CD4-positive, alpha-beta memory T cell (primary cell): ENCODE measurements around the gene DYSF. TPM values are rescaled to one million over a fixed set of nuclear protein-coding genes. Genes with fewer than 3 reads are reported as not detected.

ENCODE experiments used
- CTCF ChIA-PET: fragments of 350-600 bp; sonication (Branson Sonifier 250); formaldehyde crosslinking; loops from one replicate; lab custom pipeline; 2021; ENCODE audit warnings: inconsistent platforms; ENCODE audit not compliant: partially characterized antibody; lab: Charles Lee
- POLR2A ChIA-PET: fragments of 350-600 bp; sonication (Branson Sonifier 250); formaldehyde crosslinking; loops from one replicate; lab custom pipeline; 2021; ENCODE audit not compliant: partially characterized antibody; lab: Charles Lee
- DNase-seq, 5 donors: peaks; one replicate each; pipeline versions ENCODE4 v3.0.0 to v3.0.0-alpha.2; 2020 to 2022; ENCODE audit warnings: mixed read lengths in 1 of 5
- H3K27ac ChIP-seq: one replicate; pipeline ENCODE4 v1.7.0; 2013; ENCODE audit warnings: low read depth, low read length
- H3K27me3 ChIP-seq: 2 replicates; pipeline ENCODE4 v1.7.0; 2013; ENCODE audit warnings: mild to moderate bottlenecking, low read length, moderate library complexity; ENCODE audit not compliant: insufficient read depth
- H3K36me3 ChIP-seq: 2 replicates; pipeline ENCODE4 v1.7.0; 2013; ENCODE audit warnings: mild to moderate bottlenecking, low read length, moderate library complexity; ENCODE audit not compliant: insufficient read depth
- H3K4me1 ChIP-seq: 2 replicates; pipeline ENCODE4 v1.7.0; 2013; ENCODE audit warnings: mild to moderate bottlenecking, low read length, moderate library complexity; ENCODE audit not compliant: insufficient read depth
- H3K4me3 ChIP-seq, 2 donors: one replicate each; pipeline ENCODE4 v1.7.0; 2013; ENCODE audit warnings: low read length in 2 of 2, mild to moderate bottlenecking in 1 of 2
- H3K9me3 ChIP-seq, 2 donors: one replicate each; pipeline ENCODE4 v1.7.0; 2013; ENCODE audit warnings: low read length in 2 of 2, control low read depth in 1 of 2; ENCODE audit not compliant: control insufficient read depth in 1 of 2
- H3K27ac Mint-ChIP-seq, 7 donors: one replicate each; pipeline ENCODE4 v1.8.0; 2020 to 2021; ENCODE audit warnings: mixed read lengths in 7 of 7, mild to moderate bottlenecking in 6 of 7, inconsistent platforms in 3 of 7, moderate library complexity in 3 of 7
- H3K27me3 Mint-ChIP-seq, 2 donors: one replicate each; pipeline ENCODE4 v1.8.0; 2020 to 2021; ENCODE audit warnings: mixed read lengths in 2 of 2
- H3K36me3 Mint-ChIP-seq, 2 donors: one replicate each; pipeline ENCODE4 v1.8.0; 2020 to 2021; ENCODE audit warnings: mixed read lengths in 2 of 2, inconsistent platforms in 1 of 2, mild to moderate bottlenecking in 1 of 2
- H3K4me1 Mint-ChIP-seq, 4 donors: one replicate each; pipeline ENCODE4 v1.8.0; 2020 to 2021; ENCODE audit warnings: mixed read lengths in 4 of 4, mild to moderate bottlenecking in 1 of 4
- H3K4me3 Mint-ChIP-seq, 8 donors: one replicate each; pipeline ENCODE4 v1.8.0; 2020 to 2021; ENCODE audit warnings: mixed read lengths in 8 of 8, mild to moderate bottlenecking in 7 of 8, moderate library complexity in 6 of 8, inconsistent platforms in 3 of 8
- H3K9me3 Mint-ChIP-seq, 8 donors: one replicate each; pipeline ENCODE4 v1.8.0; 2020 to 2021; ENCODE audit warnings: mixed read lengths in 8 of 8, mild to moderate bottlenecking in 5 of 8, inconsistent platforms in 3 of 8, moderate library complexity in 1 of 8
- intact Hi-C: fragments of 100-400 bp; cut with micrococcal nuclease; formaldehyde crosslinking; loops from one replicate; pipeline ENCODE4 v1.15.1; 2023
- polyA plus RNA-seq, 2 donors: library from polyadenylated mRNA; unstranded; fragments of 300-500 nt; fragmentation: Illumina TruSeq; gene quantifications; one replicate each; pipeline ENCODE4 v1.2.3, GENCODE V29; 2021
- total RNA-seq, 2 experiments: library from RNA; stranded (reverse); gene quantifications; one replicate each; pipeline ENCODE4 v1.2.3, GENCODE V29; 2021

Gene DYSF
- total and polyA plus RNA-seq, 4 experiments from 2014 or later, result 0.28 to 0.49 TPM; not detected in 2

DNA sequence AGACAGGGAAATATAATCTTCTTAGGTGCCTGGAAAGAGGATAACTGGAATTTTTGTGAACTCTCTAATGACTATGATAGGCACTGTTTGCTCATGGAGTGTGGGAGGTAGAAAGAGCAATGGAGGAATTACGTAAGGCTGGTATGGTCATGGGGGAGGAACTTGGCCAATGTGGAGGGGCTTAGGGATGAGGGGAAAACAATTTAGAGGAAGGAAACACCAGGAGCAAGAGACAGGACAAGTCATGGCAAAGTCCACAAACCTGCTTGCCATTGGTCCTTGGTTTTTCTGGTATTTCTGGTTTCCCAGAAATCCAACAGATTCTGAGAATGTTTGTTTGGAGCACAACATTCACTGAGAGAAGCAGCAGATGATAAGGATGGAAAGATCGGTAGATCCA lies 274.2 kb downstream of the DYSF start:
- peaks cover 0 to 13% (median 3%) of the 10 kb centered on the region in 8 donors for H3K9me3 Mint-ChIP-seq
- no peaks in the 10 kb centered on the region for H3K36me3 Mint-ChIP-seq
- POLR2A ChIA-PET, result no interaction called here
- peaks cover 0 to 2% of the 10 kb centered on the region in 2 donors for H3K27me3 Mint-ChIP-seq
- Histone ChIP-seq H3K36me3 (no peaks in the 10 kb centered on the region), H3K4me3 (no peak overlapping the region), H3K27me3 (no peaks in the 10 kb centered on the region), H3K27ac (no peak overlapping the region), H3K9me3 (no peaks in the 10 kb centered on the region), H3K4me1 (no peaks in the 10 kb centered on the region)
- H3K4me3 Mint-ChIP-seq, result no peak overlapping the region
- intact Hi-C loops, result no loop called here
- no peak for DNase-seq
- H3K27ac Mint-ChIP-seq, result no peak overlapping the region
- no peaks in the 10 kb centered on the region for H3K4me1 Mint-ChIP-seq
- CTCF ChIA-PET, result no interaction called here

DNA sequence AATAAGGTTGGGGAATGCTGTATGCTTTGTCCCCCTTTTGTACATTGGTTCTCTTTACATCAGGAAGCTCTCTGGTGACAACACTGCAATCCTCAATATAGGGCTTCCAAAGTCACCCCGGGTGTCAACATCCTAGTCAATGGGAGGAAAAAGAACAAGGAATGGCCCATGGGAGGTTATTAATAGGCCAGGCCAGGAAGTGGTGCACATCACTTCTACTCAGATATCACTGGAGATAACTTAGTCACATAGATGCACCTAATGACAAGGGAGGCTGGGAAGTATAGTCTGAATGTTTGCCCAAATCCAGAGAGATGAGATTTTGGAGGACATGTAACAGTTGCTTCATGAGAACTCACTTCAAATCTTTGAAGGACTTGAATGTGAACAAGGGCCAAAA lies 274.7 kb downstream of the DYSF start:
- H3K27ac ChIP-seq, result no peak overlapping the region
- CTCF ChIA-PET, result no interaction called here
- no peaks in the 10 kb centered on the region for H3K4me1 ChIP-seq
- H3K4me1 Mint-ChIP-seq, result no peaks in the 10 kb centered on the region
- peaks cover 0 to 2% of the 10 kb centered on the region in 2 donors for H3K27me3 Mint-ChIP-seq
- POLR2A ChIA-PET, result no interaction called here
- H3K27me3 ChIP-seq, result no peaks in the 10 kb centered on the region
- no peaks in the 10 kb centered on the region for H3K9me3 ChIP-seq
- H3K9me3 Mint-ChIP-seq, result peaks cover 0 to 13% (median 3%) of the 10 kb centered on the region in 8 donors
- H3K4me3 ChIP-seq, result no peak overlapping the region
- H3K36me3 Mint-ChIP-seq, result no peaks in the 10 kb centered on the region
- no peak overlapping the region for H3K27ac Mint-ChIP-seq
- no peaks in the 10 kb centered on the region for H3K36me3 ChIP-seq
- no peak overlapping the region for H3K4me3 Mint-ChIP-seq
- no peak for DNase-seq
- intact Hi-C loops, result no loop called here

DNA sequence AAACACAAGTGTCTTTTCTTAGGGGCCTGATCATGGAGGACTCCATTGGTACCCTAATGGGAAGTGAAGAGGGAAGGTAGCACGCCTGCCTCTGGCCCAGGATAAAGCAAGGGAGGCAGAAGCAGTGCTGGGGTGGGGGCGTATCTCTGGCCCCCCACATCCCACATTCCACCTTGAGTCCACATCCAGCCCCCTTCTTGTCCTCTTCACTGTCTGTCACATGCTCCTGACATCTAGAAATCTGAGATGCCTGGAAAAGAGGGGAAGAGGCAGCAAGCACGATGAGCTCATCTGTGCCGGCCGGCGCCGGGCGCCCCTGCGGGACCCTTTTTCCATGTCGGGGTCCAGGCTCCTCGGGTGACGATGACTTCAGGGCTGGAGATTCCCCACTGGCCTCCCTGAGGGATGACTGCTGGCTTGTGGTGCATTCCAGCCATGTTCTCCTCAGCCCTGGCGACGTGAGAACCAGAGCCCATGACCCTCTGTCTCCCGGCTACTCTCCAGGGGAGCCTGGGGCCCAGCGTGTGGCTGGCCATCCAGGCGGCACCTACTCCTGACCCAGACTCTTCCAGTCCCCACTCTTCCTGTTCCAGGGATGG lies 277.5 kb downstream of the DYSF start:
- ChIA-PET POLR2A (no interaction called here), CTCF (no interaction called here)
- Mint-ChIP-seq H3K4me3 (no peak overlapping the region), H3K36me3 (no peaks in the 10 kb centered on the region), H3K27ac (no peak overlapping the region), H3K9me3 (peaks cover 0 to 9% (median 2%) of the 10 kb centered on the region in 8 donors), H3K4me1 (no peaks in the 10 kb centered on the region), H3K27me3 (peaks cover 0 to 5% of the 10 kb centered on the region in 2 donors)
- DNase-seq, result no peak
- Histone ChIP-seq H3K9me3 (no peaks in the 10 kb centered on the region), H3K4me3 (no peak overlapping the region), H3K27me3 (no peaks in the 10 kb centered on the region), H3K27ac (no peak overlapping the region), H3K4me1 (no peaks in the 10 kb centered on the region), H3K36me3 (no peaks in the 10 kb centered on the region)
- intact Hi-C loops, result no loop called here

DNA sequence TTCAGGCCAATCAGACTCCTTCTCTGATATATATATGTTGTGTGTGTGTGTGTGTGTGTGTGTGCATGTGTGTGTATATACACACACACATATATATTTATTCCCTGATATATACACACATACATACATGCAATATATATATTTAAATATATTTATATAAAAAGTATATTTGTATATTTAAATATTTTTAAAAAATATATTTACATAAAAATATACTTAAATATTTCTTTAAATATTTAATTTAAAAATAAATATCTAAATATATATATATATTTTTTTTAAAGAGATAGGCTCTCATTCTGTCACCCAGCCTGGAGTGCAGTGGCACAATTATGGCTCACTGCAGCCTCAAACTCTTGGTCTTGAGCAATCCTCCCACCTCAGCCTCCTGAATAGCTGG lies 281.3 kb downstream of the DYSF start:
- intact Hi-C loops, result no loop called here
- Histone ChIP-seq H3K4me1 (no peaks in the 10 kb centered on the region), H3K27me3 (no peaks in the 10 kb centered on the region), H3K9me3 (no peaks in the 10 kb centered on the region), H3K27ac (no peak overlapping the region), H3K36me3 (no peaks in the 10 kb centered on the region), H3K4me3 (no peak overlapping the region)
- H3K4me3 Mint-ChIP-seq, result no peak overlapping the region
- H3K27me3 Mint-ChIP-seq, result peaks cover 0 to 5% of the 10 kb centered on the region in 2 donors
- ChIA-PET POLR2A (no interaction called here), CTCF (no interaction called here)
- peaks cover 0 to 9% (median 4%) of the 10 kb centered on the region in 8 donors for H3K9me3 Mint-ChIP-seq
- no peak for DNase-seq
- H3K36me3 Mint-ChIP-seq, result no peaks in the 10 kb centered on the region
- no peaks in the 10 kb centered on the region for H3K4me1 Mint-ChIP-seq
- no peak overlapping the region for H3K27ac Mint-ChIP-seq

DNA sequence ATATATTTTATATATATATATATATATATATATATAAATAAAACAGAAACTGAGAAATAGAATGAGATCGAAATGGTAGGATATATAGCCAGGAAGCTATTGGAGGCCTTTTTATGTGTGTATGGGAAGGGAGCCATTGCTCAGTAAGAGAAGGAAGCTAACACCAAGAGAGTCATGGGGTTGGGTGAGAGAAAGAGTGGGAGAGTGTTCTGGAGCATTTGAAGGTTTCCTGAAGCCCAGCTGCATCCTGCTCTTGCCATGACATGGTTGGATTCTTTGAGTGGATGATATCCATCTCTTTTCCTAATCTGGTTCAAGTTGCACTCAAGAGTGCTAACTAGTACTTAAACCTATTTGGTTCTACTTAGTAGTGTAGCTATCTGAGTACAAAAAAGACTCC lies 282.3 kb downstream of the DYSF start:
- intact Hi-C loops, result no loop called here
- Mint-ChIP-seq H3K9me3 (peaks cover 0 to 11% (median 7%) of the 10 kb centered on the region in 8 donors), H3K36me3 (no peaks in the 10 kb centered on the region), H3K4me3 (no peak overlapping the region), H3K27me3 (peaks cover 0 to 5% of the 10 kb centered on the region in 2 donors), H3K4me1 (no peaks in the 10 kb centered on the region), H3K27ac (no peak overlapping the region)
- no peaks in the 10 kb centered on the region for H3K27me3 ChIP-seq
- ChIA-PET POLR2A (no interaction called here), CTCF (no interaction called here)
- no peak overlapping the region for H3K27ac ChIP-seq
- no peaks in the 10 kb centered on the region for H3K4me1 ChIP-seq
- H3K4me3 ChIP-seq, result no peak overlapping the region
- no peaks in the 10 kb centered on the region for H3K9me3 ChIP-seq
- no peak for DNase-seq
- H3K36me3 ChIP-seq, result no peaks in the 10 kb centered on the region

Other genes starting within 250 kb of the DYSF start
- 10 to 100 TPM in 1 of 2 experiments, 1 to 10 TPM in 1; 9.9 to 11.0 TPM for gene PAIP2B, start 226.5 kb upstream of the DYSF start, total RNA-seq
- gene PAIP2B, start 226.5 kb upstream of the DYSF start, polyA plus RNA-seq, result 1 to 10 TPM; 1.7 TPM
- 100 to 1,000 TPM; 167 TPM for gene ZNF638, start 121.8 kb upstream of the DYSF start, total RNA-seq
- gene ZNF638, start 121.8 kb upstream of the DYSF start, polyA plus RNA-seq, result 10 to 100 TPM; 19.8 to 53.4 TPM